ENCODE results near the gene METAP2.
"Not testable (repeated sequence)": the region's sequence is repeated elsewhere in the genome, so short reads cannot be mapped to it uniquely, and the experiment has no call there.

DNA sequence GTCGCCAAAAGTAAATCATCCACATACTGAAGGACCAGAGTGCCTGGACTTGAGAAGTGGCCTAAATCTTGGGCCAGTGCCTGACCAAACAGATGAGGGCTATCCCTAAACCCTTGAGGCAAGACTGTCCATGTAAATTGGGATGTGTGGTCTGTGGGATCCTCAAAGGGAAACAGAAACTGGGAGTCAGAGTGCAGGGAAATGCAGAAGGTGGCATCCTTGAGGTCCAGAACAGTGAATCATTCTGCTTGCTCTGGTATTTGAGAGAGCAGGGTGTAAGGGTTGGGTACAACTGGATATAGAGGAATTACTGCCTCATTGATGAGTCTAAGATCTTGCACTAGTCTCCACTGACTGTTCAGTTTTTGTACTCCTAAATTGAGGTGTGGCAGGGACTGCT, 20.1 kb upstream of the METAP2 start:
- TF ChIP-seq, protein P1, sequence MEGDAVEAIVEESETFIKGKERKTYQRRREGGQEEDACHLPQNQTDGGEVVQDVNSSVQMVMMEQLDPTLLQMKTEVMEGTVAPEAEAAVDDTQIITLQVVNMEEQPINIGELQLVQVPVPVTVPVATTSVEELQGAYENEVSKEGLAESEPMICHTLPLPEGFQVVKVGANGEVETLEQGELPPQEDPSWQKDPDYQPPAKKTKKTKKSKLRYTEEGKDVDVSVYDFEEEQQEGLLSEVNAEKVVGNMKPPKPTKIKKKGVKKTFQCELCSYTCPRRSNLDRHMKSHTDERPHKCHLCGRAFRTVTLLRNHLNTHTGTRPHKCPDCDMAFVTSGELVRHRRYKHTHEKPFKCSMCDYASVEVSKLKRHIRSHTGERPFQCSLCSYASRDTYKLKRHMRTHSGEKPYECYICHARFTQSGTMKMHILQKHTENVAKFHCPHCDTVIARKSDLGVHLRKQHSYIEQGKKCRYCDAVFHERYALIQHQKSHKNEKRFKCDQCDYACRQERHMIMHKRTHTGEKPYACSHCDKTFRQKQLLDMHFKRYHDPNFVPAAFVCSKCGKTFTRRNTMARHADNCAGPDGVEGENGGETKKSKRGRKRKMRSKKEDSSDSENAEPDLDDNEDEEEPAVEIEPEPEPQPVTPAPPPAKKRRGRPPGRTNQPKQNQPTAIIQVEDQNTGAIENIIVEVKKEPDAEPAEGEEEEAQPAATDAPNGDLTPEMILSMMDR (IDR thresholded peaks at IDR 0.05; ENCODE audit: low read depth, low read length, poor library complexity, severe bottlenecking), result not testable (repeated sequence)
- TF ChIP-seq EZH2phosphoT487 (IDR thresholded peaks at IDR 0.05; ENCODE audit: borderline replicate concordance, low read length), result not testable (repeated sequence)

All from DOHH2 (cell line).